Natural killer cell (primary cell): Measurements from ENCODE around the gene P2RY12. TPM values are rescaled to one million over a fixed set of nuclear protein-coding genes. Genes with fewer than 3 reads are reported as not detected.

Experiments used
- ATAC-seq, 3 donors: fragments of 150-1000 bp in 2 of 3; fragments of 200-7000 bp in 1 of 3; cut with Tn5 transposase; 1 replicate in 1 of 3; 2 replicates in 2 of 3; pipeline ENCODE4 v1.10.0; 2021; ENCODE audit warnings: mild to moderate bottlenecking in 2 of 3, moderate library complexity in 2 of 3
- DNase-seq, 2 donors: peaks; one replicate each; pipeline versions ENCODE4 v3.0.0 to v3.0.0-alpha.2; 2013 to 2021; ENCODE audit warnings: mixed read lengths in 1 of 2
- H3K27ac ChIP-seq: one replicate; pipeline ENCODE4 v1.5.1; 2013; ENCODE audit warnings: mild to moderate bottlenecking, low read length
- H3K27me3 ChIP-seq: one replicate; pipeline ENCODE4 v1.6.1; 2013; ENCODE audit warnings: low read length; ENCODE audit not compliant: control insufficient read depth, insufficient read depth
- H3K36me3 ChIP-seq: one replicate; pipeline ENCODE4 v1.6.1; 2013; ENCODE audit warnings: low read length; ENCODE audit not compliant: control insufficient read depth, insufficient read depth
- H3K4me1 ChIP-seq: one replicate; pipeline ENCODE4 v1.6.1; 2013; ENCODE audit warnings: low read length; ENCODE audit not compliant: control insufficient read depth, insufficient read depth
- H3K4me3 ChIP-seq: one replicate; pipeline ENCODE4 v1.5.1; 2013; ENCODE audit warnings: low read length
- H3K9me3 ChIP-seq: one replicate; pipeline ENCODE4 v1.6.1; 2013; ENCODE audit warnings: low read length; ENCODE audit not compliant: control insufficient read depth, insufficient read depth
- H3K27ac Mint-ChIP-seq, 2 donors: one replicate each; pipeline ENCODE4 v1.8.0; 2022; ENCODE audit warnings: mild to moderate bottlenecking in 2 of 2, mixed read lengths in 2 of 2, moderate library complexity in 1 of 2
- H3K27me3 Mint-ChIP-seq, 2 donors: one replicate each; pipeline ENCODE4 v1.8.0; 2022; ENCODE audit warnings: low read depth in 2 of 2, mixed read lengths in 2 of 2
- H3K36me3 Mint-ChIP-seq: one replicate; pipeline ENCODE4 v1.8.0; 2022; ENCODE audit warnings: mixed read lengths
- H3K4me1 Mint-ChIP-seq, 2 donors: one replicate each; pipeline ENCODE4 v1.8.0; 2022; ENCODE audit warnings: mixed read lengths in 2 of 2
- H3K4me3 Mint-ChIP-seq: one replicate; pipeline ENCODE4 v1.8.0; 2022; ENCODE audit warnings: mild to moderate bottlenecking, moderate library complexity, mixed read lengths
- H3K9me3 Mint-ChIP-seq, 2 donors: one replicate each; pipeline ENCODE4 v1.8.0; 2022; ENCODE audit warnings: mixed read lengths in 2 of 2
- CTCF ChIP-seq: fragments of 200-600 bp; IDR thresholded peaks from one replicate; pipeline ENCODE4 v1.8.0; 2022; ENCODE audit warnings: antibody characterized with exemption
- WGBS: methylation state at CpG from one replicate; pipeline ENCODE4 v1.1.7; 2013; ENCODE audit warnings: missing lambda C conversion rate; ENCODE audit not compliant: insufficient coverage; 5-methylcytosine and 5-hydroxymethylcytosine counted together
- intact Hi-C: fragments of 100-400 bp; cut with micrococcal nuclease; formaldehyde crosslinking; loops from one replicate; pipeline ENCODE4 v1.14.2; 2022
- total RNA-seq, 4 donors: library from RNA; stranded (reverse); fragments of 120-200 nt in 1 of 4; gene quantifications; one replicate each; pipeline versions ENCODE4 v1.2.3 to v1.2.4, GENCODE V29; 2013 to 2022

Gene P2RY12
- total RNA-seq, 3 donors from 2014 or later (not counting 1 experiment from before 2014, with no cell fraction given) = 0.52 to 1.6 (median 1.3) TPM

- Histone ChIP-seq H3K27ac (no peak overlapping the region), H3K36me3 (no peaks in the 10 kb centered on the region), H3K4me3 (no peak overlapping the region), H3K9me3 (no peaks in the 10 kb centered on the region), H3K4me1 (peaks cover 6% of the 10 kb centered on the region), H3K27me3 (peaks cover 2% of the 10 kb centered on the region)
- Mint-ChIP-seq H3K4me3 (peak overlapping the region; percentile 72), H3K27me3 (no peaks in the 10 kb centered on the region), H3K36me3 (no peaks in the 10 kb centered on the region), H3K27ac (peak overlapping the region; percentile 57 to 77), H3K9me3 (no peaks in the 10 kb centered on the region), H3K4me1 (peaks cover 24 to 26% of the 10 kb centered on the region in 2 donors)
- WGBS = 23% methylated on average over 1 of the region's 2 CpGs
- intact Hi-C loops = no loop called here
- no peak for TF ChIP-seq CTCF
- ATAC-seq (peak in 2 of 3 donors; percentile 36 to 38), DNase-seq (no peak)
Measured at GRCh38 chr3:151345859-151346258, 38.7 kb downstream of the P2RY12 start.

GRCh38 chr3:151331696-151332095, 52.9 kb downstream of the P2RY12 start:
- H3K27me3 Mint-ChIP-seq = no peaks in the 10 kb centered on the region
- DNase-seq (no peak), ATAC-seq (no peak)
- H3K36me3 Mint-ChIP-seq = no peaks in the 10 kb centered on the region
- Histone ChIP-seq H3K27me3 (no peaks in the 10 kb centered on the region), H3K4me1 (peaks cover 4% of the 10 kb centered on the region), H3K36me3 (no peaks in the 10 kb centered on the region), H3K4me3 (no peak overlapping the region), H3K27ac (no peak overlapping the region), H3K9me3 (no peaks in the 10 kb centered on the region)
- H3K4me3 Mint-ChIP-seq = no peak overlapping the region
- 100% methylated on average over 2 of the region's 2 CpGs for WGBS
- H3K4me1 Mint-ChIP-seq = peaks cover 18 to 26% of the 10 kb centered on the region in 2 donors
- H3K27ac Mint-ChIP-seq = no peak overlapping the region
- intact Hi-C loops = no loop called here
- no peak for TF ChIP-seq CTCF
- no peaks in the 10 kb centered on the region for H3K9me3 Mint-ChIP-seq

- H3K4me3 ChIP-seq = no peak overlapping the region
- Mint-ChIP-seq H3K36me3 (no peaks in the 10 kb centered on the region), H3K4me3 (no peak overlapping the region), H3K27me3 (no peaks in the 10 kb centered on the region), H3K4me1 (peaks cover 18 to 26% of the 10 kb centered on the region in 2 donors), H3K27ac (no peak overlapping the region), H3K9me3 (no peaks in the 10 kb centered on the region)
- no peak overlapping the region for H3K27ac ChIP-seq
- H3K4me1 ChIP-seq = peaks cover 4% of the 10 kb centered on the region
- no peak for ATAC-seq
- no peaks in the 10 kb centered on the region for H3K9me3 ChIP-seq
- intact Hi-C loops = no loop called here
- peaks cover 1% of the 10 kb centered on the region for H3K27me3 ChIP-seq
- DNase-seq = no peak
- TF ChIP-seq CTCF = no peak
- H3K36me3 ChIP-seq = no peaks in the 10 kb centered on the region
Measured at GRCh38 chr3:151330899-151331298, 53.7 kb downstream of the P2RY12 start.

GRCh38 chr3:151330379-151330778, 54.2 kb downstream of the P2RY12 start:
- H3K4me3 Mint-ChIP-seq = no peak overlapping the region
- ATAC-seq = no peak
- WGBS = 86% methylated on average over 3 of the region's 4 CpGs
- no peaks in the 10 kb centered on the region for H3K27me3 Mint-ChIP-seq
- intact Hi-C loops = no loop called here
- no peaks in the 10 kb centered on the region for H3K36me3 ChIP-seq
- peaks cover 4% of the 10 kb centered on the region for H3K4me1 ChIP-seq
- no peak for DNase-seq
- peaks cover 2% of the 10 kb centered on the region for H3K27me3 ChIP-seq
- H3K36me3 Mint-ChIP-seq = no peaks in the 10 kb centered on the region
- H3K27ac Mint-ChIP-seq = no peak overlapping the region
- TF ChIP-seq CTCF = no peak
- peaks cover 18 to 26% of the 10 kb centered on the region in 2 donors for H3K4me1 Mint-ChIP-seq
- no peaks in the 10 kb centered on the region for H3K9me3 Mint-ChIP-seq
- H3K9me3 ChIP-seq = no peaks in the 10 kb centered on the region
- H3K4me3 ChIP-seq = no peak overlapping the region
- no peak overlapping the region for H3K27ac ChIP-seq
